SH-SY5Y (cell line): ENCODE results near the gene VLDLR.

Experiments
- GATA2 ChIP-seq: IDR thresholded peaks from 2 replicates; pipeline ENCODE4 v1.6.1; 2011; ENCODE audit warnings: mild to moderate bottlenecking, low read depth, low read length
- GATA3 ChIP-seq: IDR thresholded peaks from 2 replicates; pipeline ENCODE4 v1.6.1; 2011; ENCODE audit warnings: low read depth, mild to moderate bottlenecking, low read length, moderate library complexity

DNA sequence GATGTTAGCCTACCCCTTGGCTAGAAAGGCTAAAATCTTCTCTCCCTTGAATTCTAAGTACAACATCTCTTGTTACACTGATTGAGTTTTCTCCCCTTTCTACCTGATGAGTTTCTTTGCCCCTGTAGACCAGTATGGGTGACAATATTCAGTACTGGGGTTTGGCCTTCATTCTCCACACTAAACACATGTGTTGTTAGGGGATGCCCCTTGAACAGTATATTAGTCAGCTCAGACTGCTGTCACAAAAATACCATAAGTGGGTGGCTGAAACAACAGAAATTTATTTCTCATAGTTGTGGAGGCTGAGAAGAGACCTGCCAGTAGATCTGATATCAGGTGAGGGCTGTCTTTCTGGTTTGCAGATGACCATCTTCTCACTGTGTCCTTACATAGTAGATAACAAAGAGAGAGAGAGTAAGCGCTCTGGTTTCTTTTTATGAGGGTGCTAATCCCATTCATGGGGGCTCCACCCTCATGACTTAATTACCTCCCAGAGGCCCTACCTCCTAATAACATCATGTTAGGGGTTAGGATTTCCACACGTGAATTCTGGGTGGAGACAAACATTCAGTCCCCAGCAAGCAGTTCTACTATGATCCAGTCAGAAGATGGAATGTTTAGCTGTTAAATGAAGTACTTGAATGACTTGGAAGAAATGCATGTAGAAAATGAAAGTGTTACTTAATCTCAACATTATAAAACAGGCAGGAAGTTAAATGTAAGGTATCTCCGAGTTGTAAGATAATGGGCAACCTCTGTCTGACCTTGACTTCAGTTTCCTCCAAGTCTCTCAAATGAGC, 17.5 kb downstream of the VLDLR start:
- TF ChIP-seq GATA2 (no peak), GATA3 (no peak)
